Stomach (tissue), 9 donors: ENCODE results near the gene RTP2. TPM values are rescaled to one million over a fixed set of nuclear protein-coding genes. Genes with fewer than 3 reads are reported as not detected.

ENCODE experiments used
- DNase-seq, 2 donors: peaks; one replicate each; pipeline versions ENCODE4 v3.0.0 to v3.0.0-alpha.2; 2013 to 2019
- H3K27ac ChIP-seq, 5 donors: fragments of 200-600 bp in 4 of 5; sonication (generic) in 4 of 5; one replicate each; pipeline ENCODE4 v1.5.1; 2013 to 2019; ENCODE audit warnings: mild to moderate bottlenecking in 1 of 5, moderate library complexity in 1 of 5
- H3K27me3 ChIP-seq, 3 donors: fragments of 200-600 bp; sonication (generic); one replicate each; pipeline ENCODE4 v1.5.1; 2017 to 2019; ENCODE audit warnings: mixed run types in 1 of 3
- H3K36me3 ChIP-seq, 4 donors: fragments of 200-600 bp; sonication (generic); 1 replicate in 3 of 4; 2 replicates in 1 of 4; pipeline ENCODE4 v1.5.1; 2016 to 2019
- H3K4me1 ChIP-seq, 4 donors: fragments of 200-600 bp; sonication (generic); one replicate each; pipeline ENCODE4 v1.5.1; 2016 to 2019
- H3K4me3 ChIP-seq, 4 donors: fragments of 200-600 bp; sonication (generic) in 3 of 4; one replicate each; pipeline ENCODE4 v1.5.1; 2016 to 2019; ENCODE audit warnings: mild to moderate bottlenecking in 1 of 4
- H3K9me3 ChIP-seq, 4 donors: fragments of 200-600 bp; sonication (generic); one replicate each; pipeline ENCODE4 v1.5.1; 2016 to 2019
- EP300 ChIP-seq: sonication (generic); formaldehyde crosslinking; IDR thresholded peaks from one replicate; pipeline ENCODE4 v1.6.1; 2017; ENCODE audit warnings: antibody characterized with exemption
- POLR2A ChIP-seq, 4 donors: fragments of 450-650 bp; IDR thresholded peaks; one replicate each; pipeline ENCODE4 v1.6.1; 2016; ENCODE audit warnings: antibody characterized with exemption in 4 of 4, control low read depth in 2 of 4, mild to moderate bottlenecking in 1 of 4, moderate library complexity in 1 of 4
- POLR2AphosphoS5 ChIP-seq, 3 donors: sonication (generic); formaldehyde crosslinking; IDR thresholded peaks; one replicate each; pipeline ENCODE4 v1.6.1; 2016; ENCODE audit warnings: antibody characterized with exemption in 3 of 3
- WGBS, 5 donors: extraction: QIAGEN DNeasy Blood & Tissue Kit in 3 of 5; methylation state at CpG; one replicate each; pipeline versions ENCODE4 v1.1.5 to v1.1.7; 2013 to 2018; 5-methylcytosine and 5-hydroxymethylcytosine counted together
- intact Hi-C: fragments of 100-400 bp; cut with DNase I; formaldehyde crosslinking; loops from one replicate; pipeline ENCODE4 v1.15.1; 2023; ENCODE audit warnings: low total_unique reads
- polyA plus RNA-seq, 3 donors: library from polyadenylated mRNA; stranded (reverse); fragments of 200-250 nt; gene quantifications; one replicate each; pipeline ENCODE4 v1.2.3, GENCODE V29; 2013
- total RNA-seq, 5 donors: library from RNA; depleted of rRNA; stranded (reverse); fragments of >200 nt; gene quantifications; one replicate each; pipeline versions ENCODE4 v1.1.0 to v1.2.3, GENCODE V29; 2014 to 2016
- TF ChIP-seq, protein P1 (sequence below), 7 experiments: fragments of 450-650 bp in 4 of 7; fragments of 200-600 bp in 3 of 7; sonication (generic) in 3 of 7; IDR thresholded peaks; one replicate each; pipeline ENCODE4 v1.5.1; 2016 to 2019; ENCODE audit warnings: antibody characterized with exemption in 7 of 7, control low read depth in 2 of 7, mild to moderate bottlenecking in 1 of 7
- donor health status: healthy with polysubstance abuse.
- donor health status: Bipolar disorder and iron deficiency.
- donor health status: healthy.

Gene RTP2
- total and polyA plus RNA-seq, 8 donors: not detected

- WGBS, 5 donors: 89 to 94% (median 91%) methylated on average over 22 to 41 of the region's 42 CpGs
- Histone ChIP-seq H3K4me3 (no peak overlapping the region), H3K36me3 (no peaks in the 10 kb centered on the region), H3K4me1 (no peaks in the 10 kb centered on the region), H3K9me3 (no peaks in the 10 kb centered on the region), H3K27ac (no peak overlapping the region), H3K27me3 (peaks cover 0 to 6% (median 0%) of the 10 kb centered on the region in 3 donors)
- no peak for DNase-seq
- TF ChIP-seq POLR2A (IDR thresholded peaks at IDR 0.05) (no peak), POLR2AphosphoS5 (IDR thresholded peaks at IDR 0.05) (no peak), EP300 (no peak)
- TF ChIP-seq, protein P1, sequence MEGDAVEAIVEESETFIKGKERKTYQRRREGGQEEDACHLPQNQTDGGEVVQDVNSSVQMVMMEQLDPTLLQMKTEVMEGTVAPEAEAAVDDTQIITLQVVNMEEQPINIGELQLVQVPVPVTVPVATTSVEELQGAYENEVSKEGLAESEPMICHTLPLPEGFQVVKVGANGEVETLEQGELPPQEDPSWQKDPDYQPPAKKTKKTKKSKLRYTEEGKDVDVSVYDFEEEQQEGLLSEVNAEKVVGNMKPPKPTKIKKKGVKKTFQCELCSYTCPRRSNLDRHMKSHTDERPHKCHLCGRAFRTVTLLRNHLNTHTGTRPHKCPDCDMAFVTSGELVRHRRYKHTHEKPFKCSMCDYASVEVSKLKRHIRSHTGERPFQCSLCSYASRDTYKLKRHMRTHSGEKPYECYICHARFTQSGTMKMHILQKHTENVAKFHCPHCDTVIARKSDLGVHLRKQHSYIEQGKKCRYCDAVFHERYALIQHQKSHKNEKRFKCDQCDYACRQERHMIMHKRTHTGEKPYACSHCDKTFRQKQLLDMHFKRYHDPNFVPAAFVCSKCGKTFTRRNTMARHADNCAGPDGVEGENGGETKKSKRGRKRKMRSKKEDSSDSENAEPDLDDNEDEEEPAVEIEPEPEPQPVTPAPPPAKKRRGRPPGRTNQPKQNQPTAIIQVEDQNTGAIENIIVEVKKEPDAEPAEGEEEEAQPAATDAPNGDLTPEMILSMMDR (IDR thresholded peaks at IDR 0.05): no peak
- intact Hi-C loops: no loop called here
Measured at GRCh38 chr3:187698499-187699399, 3.6 kb downstream of the RTP2 start.

DNA sequence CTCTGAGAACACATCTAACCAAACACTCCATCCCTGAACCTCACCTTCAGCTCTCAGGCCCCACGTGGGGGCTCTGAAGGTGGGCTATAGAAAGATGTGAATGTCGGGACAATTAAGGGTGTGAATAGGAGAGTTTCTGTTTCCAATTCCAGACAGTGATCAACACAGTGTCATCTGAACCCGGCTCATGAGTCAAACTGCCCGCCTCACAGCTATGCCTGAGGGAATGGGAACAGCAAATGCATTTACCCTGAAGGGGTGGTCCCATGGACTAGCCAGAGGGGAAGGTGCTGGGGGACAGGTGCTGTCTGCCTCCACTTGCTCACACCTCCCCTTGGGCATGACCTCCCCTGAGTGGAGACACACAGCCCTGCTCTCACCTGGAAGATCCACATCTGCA is 6.3 kb downstream of the RTP2 start:
- Histone ChIP-seq H3K36me3 (no peaks in the 10 kb centered on the region), H3K27ac (no peak overlapping the region), H3K27me3 (peaks cover 0 to 13% (median 0%) of the 10 kb centered on the region in 3 donors), H3K4me1 (no peaks in the 10 kb centered on the region), H3K4me3 (no peak overlapping the region), H3K9me3 (no peaks in the 10 kb centered on the region)
- intact Hi-C loops: no loop called here
- WGBS, 5 donors: 36 to 59% (median 49%) methylated on average over 4 of the region's 4 CpGs
- TF ChIP-seq POLR2AphosphoS5 (IDR thresholded peaks at IDR 0.05) (no peak), EP300 (no peak), POLR2A (IDR thresholded peaks at IDR 0.05) (no peak)
- TF ChIP-seq, protein P1 (IDR thresholded peaks at IDR 0.05): no peak
- DNase-seq: no peak

DNA sequence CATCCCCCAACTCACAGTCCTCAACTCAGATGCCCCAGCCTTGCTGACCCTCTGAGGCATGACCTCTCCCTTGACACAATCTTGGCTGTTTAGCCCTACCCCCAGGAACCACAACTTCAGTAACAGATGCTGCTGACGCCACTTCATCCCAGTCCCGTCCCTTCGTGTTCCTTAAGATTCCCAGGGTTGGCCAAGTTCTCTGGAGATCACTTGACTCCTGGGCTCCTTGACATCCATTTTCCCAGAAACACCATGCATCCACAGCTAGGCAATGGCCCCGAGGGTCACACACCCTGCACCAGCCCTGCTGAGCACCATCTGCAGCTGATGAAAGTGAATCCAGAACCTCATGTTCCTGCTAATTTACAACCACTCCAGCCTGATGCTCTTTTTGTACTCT is 6.9 kb downstream of the RTP2 start:
- Histone ChIP-seq H3K4me1 (no peaks in the 10 kb centered on the region), H3K9me3 (no peaks in the 10 kb centered on the region), H3K36me3 (no peaks in the 10 kb centered on the region), H3K4me3 (no peak overlapping the region), H3K27me3 (peaks cover 0 to 13% (median 0%) of the 10 kb centered on the region in 3 donors), H3K27ac (no peak overlapping the region)
- intact Hi-C loops: no loop called here
- no peak for DNase-seq
- no peak for TF ChIP-seq POLR2A (IDR thresholded peaks at IDR 0.05)
- TF ChIP-seq POLR2AphosphoS5 (IDR thresholded peaks at IDR 0.05): no peak
- TF ChIP-seq EP300: no peak
- TF ChIP-seq, protein P1 (IDR thresholded peaks at IDR 0.05): no peak
- 69 to 76% (median 72%) methylated on average over 4 of the region's 4 CpGs for WGBS, 5 donors

GRCh38 chr3:187694801-187695200 is 7.6 kb downstream of the RTP2 start:
- H3K9me3 ChIP-seq: no peaks in the 10 kb centered on the region
- 51 to 83% (median 72%) methylated on average over 3 of the region's 3 CpGs for WGBS, 5 donors
- H3K27me3 ChIP-seq: peaks cover 0 to 13% (median 0%) of the 10 kb centered on the region in 3 donors
- H3K36me3 ChIP-seq: no peaks in the 10 kb centered on the region
- TF ChIP-seq EP300: no peak
- TF ChIP-seq POLR2A (IDR thresholded peaks at IDR 0.05): no peak
- TF ChIP-seq POLR2AphosphoS5 (IDR thresholded peaks at IDR 0.05): no peak
- TF ChIP-seq, protein P1 (IDR thresholded peaks at IDR 0.05): no peak
- no peaks in the 10 kb centered on the region for H3K4me1 ChIP-seq
- intact Hi-C loops: no loop called here
- H3K27ac ChIP-seq: no peak overlapping the region
- H3K4me3 ChIP-seq: no peak overlapping the region
- no peak for DNase-seq
